Mesendoderm (in vitro differentiated cells): Measurements from ENCODE around the gene SLC48A1. TPM values are rescaled to one million over a fixed set of nuclear protein-coding genes. Genes with fewer than 3 reads are reported as not detected.

Experiments used
- DNase-seq: peaks from one replicate; pipeline ENCODE4 v3.0.0; 2013
- H2AK5ac ChIP-seq: 2 replicates; pipeline ENCODE4 v1.6.1; 2013; ENCODE audit warnings: low read length, inconsistent platforms
- H2BK120ac ChIP-seq: 2 replicates; pipeline ENCODE4 v1.6.1; 2013; ENCODE audit warnings: low read depth, mild to moderate bottlenecking, low read length, moderate library complexity, mixed read lengths
- H2BK15ac ChIP-seq: replicated peaks from 2 replicates; pipeline ENCODE4 v1.6.1; 2013; ENCODE audit warnings: low read depth, mild to moderate bottlenecking, moderate library complexity
- H2BK5ac ChIP-seq: 2 replicates; pipeline ENCODE4 v1.6.1; 2013; ENCODE audit warnings: low read length, inconsistent platforms
- H3K18ac ChIP-seq: 2 replicates; pipeline ENCODE4 v1.6.1; 2013; ENCODE audit warnings: mild to moderate bottlenecking, low read length, mixed read lengths
- H3K23ac ChIP-seq: one replicate; pipeline ENCODE4 v1.6.1; 2013; ENCODE audit warnings: low read length
- H3K27ac ChIP-seq: 2 replicates; pipeline ENCODE4 v1.5.1; 2013; ENCODE audit warnings: low read depth, mild to moderate bottlenecking, inconsistent platforms, low read length, moderate library complexity
- H3K27me3 ChIP-seq: 2 replicates; pipeline ENCODE4 v1.6.1; 2013; ENCODE audit warnings: low read length, control low read depth, mild to moderate bottlenecking, inconsistent platforms; ENCODE audit not compliant: insufficient read depth, poor library complexity
- H3K36me3 ChIP-seq: 2 replicates; pipeline ENCODE4 v1.6.1; 2013; ENCODE audit warnings: low read length, inconsistent platforms; ENCODE audit not compliant: control insufficient read depth, insufficient read depth
- H3K4ac ChIP-seq: one replicate; pipeline ENCODE4 v1.6.1; 2013; ENCODE audit warnings: low read depth, mild to moderate bottlenecking, low read length, moderate library complexity
- H3K4me1 ChIP-seq: 2 replicates; pipeline ENCODE4 v1.6.1; 2013; ENCODE audit warnings: low read depth, low read length, inconsistent platforms; ENCODE audit not compliant: control insufficient read depth
- H3K4me2 ChIP-seq: 2 replicates; pipeline ENCODE4 v1.6.1; 2013; ENCODE audit warnings: low read length
- H3K4me3 ChIP-seq: 2 replicates; pipeline ENCODE4 v1.5.1; 2013; ENCODE audit warnings: mild to moderate bottlenecking, low read length
- H3K56ac ChIP-seq: one replicate; pipeline ENCODE4 v1.6.1; 2013; ENCODE audit warnings: low read length
- H3K79me1 ChIP-seq: 2 replicates; pipeline ENCODE4 v1.6.1; 2013; ENCODE audit warnings: low read length, inconsistent platforms
- H3K79me2 ChIP-seq: 2 replicates; pipeline ENCODE4 v1.6.1; 2013; ENCODE audit warnings: mild to moderate bottlenecking, low read length; ENCODE audit not compliant: control insufficient read depth, insufficient read depth
- H3K9ac ChIP-seq: 2 replicates; pipeline ENCODE4 v1.6.1; 2013; ENCODE audit warnings: low read length, inconsistent platforms
- H4K5ac ChIP-seq: one replicate; pipeline ENCODE4 v1.6.1; 2013; ENCODE audit warnings: low read length
- H4K8ac ChIP-seq: one replicate; pipeline ENCODE4 v1.6.1; 2013; ENCODE audit warnings: low read depth, mild to moderate bottlenecking, control low read depth, low read length, moderate library complexity
- WGBS: extraction: QIAGEN DNeasy Blood & Tissue Kit; methylation state at CpG from one replicate; pipeline ENCODE4 v1.1.7; 2013; ENCODE audit warnings: low lambda C conversion rate, missing lambda C conversion rate; ENCODE audit not compliant: insufficient coverage; ENCODE audit errors: extremely low coverage; 5-methylcytosine and 5-hydroxymethylcytosine counted together
- polyA plus RNA-seq, 2 experiments: library from polyadenylated mRNA; stranded (reverse); fragments of 200-250 nt; gene quantifications; one replicate each; pipeline ENCODE4 v1.2.3, GENCODE V29; 2013

SLC48A1 gene
- 9.6 TPM for polyA plus RNA-seq (2013, experiment 1 of 2)
- 9.2 TPM for polyA plus RNA-seq (2013, experiment 2 of 2)

GRCh38 chr12:47773062-47773857, at the start of gene SLC48A1:
TSS of gene SLC48A1 (plus strand) at chr12:47773238. CDS start at chr12:47773305, 67 bp downstream.
- peak within 1 kb of the TSS; percentile 70 for H3K9ac ChIP-seq
- H2BK120ac ChIP-seq = no peak within 1 kb of the TSS
- no peak within 1 kb of the TSS for H2BK5ac ChIP-seq
- WGBS = no CpG with 5 or more reads among the region's 106 CpGs
- H2AK5ac ChIP-seq = no peak within 1 kb of the TSS
- DNase-seq = peak; percentile 78
- H3K4me3 ChIP-seq = peak within 1 kb of the TSS; percentile 38
- H3K56ac ChIP-seq = peak within 1 kb of the TSS; percentile 88
- no peaks in the 10 kb centered on the region for H3K36me3 ChIP-seq
- H3K23ac ChIP-seq = no peak within 1 kb of the TSS
- no peak within 1 kb of the TSS for H4K5ac ChIP-seq
- peak within 1 kb of the TSS; percentile 63 for H3K4me2 ChIP-seq
- H3K27me3 ChIP-seq = no peaks in the 10 kb centered on the region
- H2BK15ac ChIP-seq = no peak within 1 kb of the TSS
- no peak within 1 kb of the TSS for H3K4ac ChIP-seq
- no peaks in the 10 kb centered on the region for H3K79me1 ChIP-seq
- peak within 1 kb of the TSS; percentile 56 for H3K18ac ChIP-seq
- H4K8ac ChIP-seq = no peak within 1 kb of the TSS
- H3K79me2 ChIP-seq = no peaks in the 10 kb centered on the region
- no peak within 1 kb of the TSS for H3K27ac ChIP-seq
- peaks cover 7% of the 10 kb centered on the region for H3K4me1 ChIP-seq

GRCh38 chr12:47725091-47725772, 47.8 kb upstream of the SLC48A1 start, which contains the start of gene ENDOU:
TSS of gene ENDOU (minus strand) at chr12:47725490. CDS start at chr12:47725413, 77 bp downstream.
- H3K4ac ChIP-seq = no peak within 1 kb of the TSS
- no peak within 1 kb of the TSS for H4K5ac ChIP-seq
- H3K9ac ChIP-seq = no peak within 1 kb of the TSS
- no peak for DNase-seq
- H3K56ac ChIP-seq = no peak within 1 kb of the TSS
- no peak within 1 kb of the TSS for H2BK5ac ChIP-seq
- H3K36me3 ChIP-seq = no peaks in the 10 kb centered on the region
- H4K8ac ChIP-seq = no peak within 1 kb of the TSS
- H3K18ac ChIP-seq = no peak within 1 kb of the TSS
- no peak within 1 kb of the TSS for H2BK15ac ChIP-seq
- no peak within 1 kb of the TSS for H2BK120ac ChIP-seq
- no peak within 1 kb of the TSS for H3K27ac ChIP-seq
- no peak within 1 kb of the TSS for H3K4me3 ChIP-seq
- no peaks in the 10 kb centered on the region for H3K27me3 ChIP-seq
- no peaks in the 10 kb centered on the region for H3K79me1 ChIP-seq
- no peaks in the 10 kb centered on the region for H3K79me2 ChIP-seq
- H2AK5ac ChIP-seq = no peak within 1 kb of the TSS
- H3K4me2 ChIP-seq = no peak within 1 kb of the TSS
- no peak within 1 kb of the TSS for H3K23ac ChIP-seq
- WGBS = no CpG with 5 or more reads among the region's 8 CpGs
- H3K4me1 ChIP-seq = no peaks in the 10 kb centered on the region

- no peak overlapping the region for H3K4me3 ChIP-seq
- no CpG with 5 or more reads among the region's 5 CpGs for WGBS
These were observed 47.1 kb upstream of the SLC48A1 start for GRCh38 chr12:47725893-47726292.

GRCh38 chr12:47729233-47729632, 43.8 kb upstream of the SLC48A1 start:
- H3K27me3 ChIP-seq = no peaks in the 10 kb centered on the region
- H3K4me3 ChIP-seq = no peak overlapping the region
- no peak overlapping the region for H3K27ac ChIP-seq
- H4K5ac ChIP-seq = no peak overlapping the region
- H3K4ac ChIP-seq = no peak overlapping the region
- no peak overlapping the region for H3K56ac ChIP-seq
- H3K4me1 ChIP-seq = no peaks in the 10 kb centered on the region
- no peaks in the 10 kb centered on the region for H3K79me1 ChIP-seq
- no peak overlapping the region for H3K18ac ChIP-seq
- DNase-seq = no peak
- H3K4me2 ChIP-seq = no peak overlapping the region
- no peak overlapping the region for H4K8ac ChIP-seq
- no peak overlapping the region for H2AK5ac ChIP-seq
- H2BK120ac ChIP-seq = no peak overlapping the region
- no peak overlapping the region for H3K9ac ChIP-seq
- no peak overlapping the region for H2BK5ac ChIP-seq
- H3K79me2 ChIP-seq = no peaks in the 10 kb centered on the region
- H3K36me3 ChIP-seq = no peaks in the 10 kb centered on the region
- no CpG with 5 or more reads among the region's 3 CpGs for WGBS
- H2BK15ac ChIP-seq = no peak overlapping the region
- no peak overlapping the region for H3K23ac ChIP-seq

More at GRCh38 chr12:47725893-47726292, 47.1 kb upstream of the SLC48A1 start:
- H2BK5ac ChIP-seq = no peak overlapping the region
- no peaks in the 10 kb centered on the region for H3K27me3 ChIP-seq
- no peak overlapping the region for H3K4me2 ChIP-seq
- no peaks in the 10 kb centered on the region for H3K36me3 ChIP-seq
- no peak for DNase-seq
- H2AK5ac ChIP-seq = no peak overlapping the region
- H3K18ac ChIP-seq = no peak overlapping the region
- H3K4ac ChIP-seq = no peak overlapping the region
- no peak overlapping the region for H3K27ac ChIP-seq
- H3K23ac ChIP-seq = no peak overlapping the region
- H3K79me2 ChIP-seq = no peaks in the 10 kb centered on the region
- H2BK120ac ChIP-seq = no peak overlapping the region
- H4K5ac ChIP-seq = no peak overlapping the region
- no peaks in the 10 kb centered on the region for H3K4me1 ChIP-seq
- H2BK15ac ChIP-seq = no peak overlapping the region
- H4K8ac ChIP-seq = no peak overlapping the region
- H3K56ac ChIP-seq = no peak overlapping the region
- no peak overlapping the region for H3K9ac ChIP-seq
- H3K79me1 ChIP-seq = no peaks in the 10 kb centered on the region

- no peak overlapping the region for H2BK120ac ChIP-seq
- DNase-seq = no peak
- no CpG with 5 or more reads among the region's 8 CpGs for WGBS
These were observed 42.7 kb upstream of the SLC48A1 start for GRCh38 chr12:47730341-47730744.

More at GRCh38 chr12:47730341-47730744, 42.7 kb upstream of the SLC48A1 start:
- no peak overlapping the region for H3K27ac ChIP-seq
- no peak overlapping the region for H2BK15ac ChIP-seq
- H3K9ac ChIP-seq = no peak overlapping the region
- H3K4ac ChIP-seq = no peak overlapping the region
- no peak overlapping the region for H3K56ac ChIP-seq
- H2BK5ac ChIP-seq = no peak overlapping the region
- H4K5ac ChIP-seq = no peak overlapping the region
- no peak overlapping the region for H3K18ac ChIP-seq
- no peak overlapping the region for H3K4me3 ChIP-seq
- H2AK5ac ChIP-seq = no peak overlapping the region
- no peaks in the 10 kb centered on the region for H3K79me2 ChIP-seq
- H3K27me3 ChIP-seq = no peaks in the 10 kb centered on the region
- H3K23ac ChIP-seq = no peak overlapping the region
- H4K8ac ChIP-seq = no peak overlapping the region
- peaks cover 6% of the 10 kb centered on the region for H3K4me1 ChIP-seq
- H3K79me1 ChIP-seq = no peaks in the 10 kb centered on the region
- H3K4me2 ChIP-seq = no peak overlapping the region
- H3K36me3 ChIP-seq = no peaks in the 10 kb centered on the region
